PFSK-1 (cell line): ENCODE measurements around the gene COL25A1.

Experiments
- POLR2AphosphoS5 ChIP-seq: IDR thresholded peaks from 2 replicates; pipeline ENCODE4 v1.6.1; 2012; ENCODE audit warnings: low read depth, mild to moderate bottlenecking, control low read depth, low read length, moderate library complexity
- TAF1 ChIP-seq: IDR thresholded peaks from 2 replicates; pipeline ENCODE4 v1.6.1; 2012; ENCODE audit warnings: low read length, control low read depth, borderline replicate concordance; ENCODE audit not compliant: insufficient read depth

DNA sequence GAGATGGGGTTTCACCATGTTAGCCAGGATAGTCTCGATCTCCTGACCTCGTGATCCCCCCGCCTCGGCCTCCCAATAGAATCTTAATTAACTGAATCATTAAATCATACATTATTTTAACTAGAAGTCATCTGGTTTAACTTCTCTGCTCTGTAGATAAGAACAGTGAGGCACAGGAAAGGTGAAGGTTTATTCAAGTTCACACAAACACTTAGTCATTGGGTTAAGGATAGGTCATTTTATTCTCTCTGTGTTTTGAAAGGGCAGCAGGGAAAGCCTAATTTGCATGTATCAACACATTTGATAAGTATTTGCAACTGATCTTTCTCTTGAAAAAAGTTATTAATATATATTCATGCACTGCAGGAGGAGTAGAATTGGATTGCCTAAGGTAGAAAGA is 538.5 kb downstream of the COL25A1 start:
- TF ChIP-seq POLR2AphosphoS5 (no peak), TAF1 (no peak)
